Right renal cortex interstitium (tissue), 3 donors: ENCODE data around the gene SVEP1. TPM values are rescaled to one million over a fixed set of nuclear protein-coding genes. Genes with fewer than 3 reads are reported as not detected.
"Not testable (repeated sequence)": the region's sequence is repeated elsewhere in the genome, so short reads cannot be mapped to it uniquely, and the experiment has no call there.

Experiments
- DNase-seq, 3 donors: peaks; one replicate each; pipeline ENCODE4 v3.0.0-alpha.2; 2013; ENCODE audit warnings: low read depth in 3 of 3, low spot score in 2 of 3
- polyA plus RNA-seq, 3 donors: library from polyadenylated mRNA; unstranded; fragments of 120-200 nt; gene quantifications; one replicate each; pipeline ENCODE4 v1.2.1, GENCODE V29; 2013; ENCODE audit not compliant: insufficient read length in 3 of 3

SVEP1 gene
- 1 to 10 TPM; 6.1 to 8.0 (median 7.0) TPM for polyA plus RNA-seq

DNA sequence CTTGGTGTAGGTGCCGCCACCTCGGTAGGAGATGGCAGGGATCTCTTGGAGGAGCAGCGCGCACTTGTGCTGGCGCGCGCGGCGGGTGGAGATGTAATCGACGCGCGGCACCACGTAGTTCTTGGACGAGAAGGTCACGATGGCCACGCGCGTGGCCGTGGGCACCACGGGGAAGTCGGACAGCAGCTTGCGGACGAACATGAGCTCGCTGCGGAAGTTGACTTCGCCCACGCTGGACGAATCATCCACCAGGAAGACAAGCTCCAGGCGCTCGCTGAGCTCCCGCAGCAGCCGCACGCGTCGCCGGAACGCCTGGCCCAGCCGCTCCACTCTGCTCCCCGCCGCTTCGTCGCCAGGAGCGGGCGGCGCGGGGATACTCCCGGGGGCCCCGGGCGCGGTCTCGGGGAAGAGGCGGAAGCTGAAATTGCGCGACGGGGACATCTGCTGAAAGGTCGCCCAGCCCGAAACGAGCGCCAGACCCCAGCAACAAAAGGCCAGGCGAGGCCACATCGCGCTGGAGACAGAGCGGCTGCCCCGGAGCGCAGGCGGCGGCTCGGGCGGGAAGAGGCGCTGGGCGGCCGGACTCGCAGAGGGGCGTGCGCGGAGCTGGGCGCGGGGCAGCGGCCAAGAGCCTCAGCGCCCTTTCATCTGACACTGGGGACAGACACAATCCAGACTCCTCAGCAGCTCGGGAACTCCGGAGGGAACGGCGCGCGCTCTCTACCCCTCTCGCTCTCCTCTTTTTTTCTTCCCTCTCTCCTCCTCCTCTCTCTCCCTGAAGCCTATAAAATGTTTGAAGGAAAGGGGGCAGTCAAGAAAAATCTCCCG, at the start of gene SVEP1:
SVEP1 (minus strand) TSS at position 708 of the 828 bp plus-strand sequence; CDS start at position 510, 198 bp downstream.
- no peak for DNase-seq

DNA sequence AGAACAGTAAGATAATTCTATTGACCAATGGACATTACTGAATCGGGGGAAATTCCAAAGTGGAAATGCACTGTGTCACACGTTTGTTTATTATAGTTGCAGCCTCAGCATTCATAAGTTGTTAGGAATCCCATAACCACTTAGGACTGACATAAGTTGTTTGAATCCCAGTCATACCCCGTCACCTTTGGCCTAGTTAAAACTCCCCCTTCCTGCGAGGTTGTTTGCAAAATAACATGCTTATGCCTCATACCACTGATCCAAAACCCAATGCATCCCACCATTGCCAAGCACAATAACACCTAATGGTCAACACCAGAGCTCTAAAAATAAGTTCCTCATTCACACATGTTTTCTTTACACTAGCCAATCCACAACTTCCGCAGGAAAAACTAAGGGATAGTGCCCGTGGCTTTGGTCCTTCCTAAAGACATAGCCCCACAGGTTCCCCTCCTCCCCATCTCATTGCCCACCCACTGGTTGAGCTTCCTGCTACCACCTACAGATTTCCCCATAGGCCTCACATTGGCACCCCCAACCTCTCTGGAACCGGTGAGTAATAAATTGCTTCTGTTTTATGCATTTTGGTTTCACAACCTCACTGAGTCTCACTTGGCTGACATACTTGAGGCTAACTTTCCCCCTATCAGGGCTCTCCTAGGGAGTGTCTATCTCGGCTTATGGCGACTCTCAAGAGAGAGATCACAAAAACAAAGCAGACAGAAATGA, 46.7 kb upstream of the SVEP1 start:
- no peak for DNase-seq

- DNase-seq: peak in 2 of 3 donors; percentile 39 to 56
Measured at GRCh38 chr9:110623462-110624025, 44.0 kb upstream of the SVEP1 start.

DNA sequence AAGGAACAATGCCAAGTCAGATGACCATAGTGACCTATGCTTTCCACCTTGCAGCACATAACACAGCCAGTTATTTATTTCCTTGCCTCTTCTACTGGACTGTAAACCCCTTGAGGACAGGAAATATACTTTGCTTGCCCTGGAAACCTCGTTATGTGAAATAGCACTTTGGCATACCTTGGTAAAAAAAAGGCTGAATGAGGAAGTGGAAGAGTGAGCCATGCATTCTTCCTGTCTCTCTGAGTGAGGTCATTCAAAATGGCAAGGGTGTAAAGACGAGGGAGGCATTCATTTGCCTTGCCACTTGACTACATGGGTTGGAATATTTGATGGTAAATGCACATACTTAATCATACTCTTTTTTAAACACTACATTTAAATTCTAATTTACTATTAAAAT, 42.8 kb upstream of the SVEP1 start:
- no peak for DNase-seq

DNA sequence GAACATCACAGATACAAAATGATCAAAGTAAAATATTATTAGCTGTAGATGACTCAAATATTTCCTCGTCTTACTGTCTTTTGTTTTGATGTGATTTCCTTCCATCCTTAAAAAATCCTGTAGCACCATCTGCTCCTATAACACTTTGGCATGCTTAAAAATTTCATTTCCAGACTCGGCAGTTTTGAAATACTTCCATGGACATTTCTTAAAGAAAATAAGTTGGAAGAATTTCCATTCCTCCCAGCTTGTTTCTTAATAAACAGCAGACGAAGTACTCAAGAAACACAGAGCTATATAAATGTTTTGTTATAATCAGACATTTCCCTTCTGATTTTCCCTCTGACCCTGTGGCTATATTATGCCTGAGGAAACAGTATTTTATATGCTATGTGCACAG, 41.2 kb upstream of the SVEP1 start:
- DNase-seq: no peak

DNA sequence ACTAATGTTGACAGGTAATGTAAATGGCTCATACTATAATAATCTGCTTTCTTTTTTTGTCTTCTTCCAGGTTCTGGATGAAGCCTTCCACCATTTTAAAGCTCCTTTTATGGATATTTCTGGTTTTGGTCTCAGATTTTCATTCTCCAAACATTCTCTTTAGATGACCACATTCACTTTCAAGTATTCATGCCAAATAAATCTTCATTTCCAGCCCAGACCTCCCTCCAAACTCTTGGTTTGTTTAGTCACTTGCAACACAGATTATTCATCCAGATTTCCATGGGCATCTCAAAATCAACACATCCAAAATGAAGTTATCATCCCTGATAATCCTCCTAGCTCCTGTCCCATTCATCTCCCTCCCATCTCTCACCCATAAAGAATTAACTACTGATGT, 40.3 kb upstream of the SVEP1 start:
- no peak for DNase-seq

DNA sequence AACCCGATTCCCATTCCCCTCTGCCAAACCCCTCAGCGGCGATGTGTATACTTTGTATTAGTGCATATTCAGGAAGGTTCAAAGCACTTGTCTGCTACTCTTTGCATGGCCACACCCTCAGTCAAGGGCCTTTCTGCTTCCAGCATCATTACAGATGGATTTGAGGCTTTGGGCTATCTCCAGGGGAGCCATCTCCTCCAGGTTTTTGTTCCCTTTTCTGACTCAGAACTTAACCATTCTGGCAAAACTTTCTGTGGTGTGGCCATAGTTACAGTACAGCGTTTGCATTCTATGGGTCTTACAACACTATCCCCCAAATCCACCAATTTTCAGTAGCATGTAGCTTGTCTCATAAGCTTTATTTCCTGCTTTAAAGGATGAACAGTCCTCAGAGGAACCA, 36.0 kb upstream of the SVEP1 start:
- DNase-seq: no peak

GRCh38 chr9:110614576-110614975, 35.0 kb upstream of the SVEP1 start:
- DNase-seq: not testable (repeated sequence)

- no peak for DNase-seq
Measured at GRCh38 chr9:110606179-110606790, 26.7 kb upstream of the SVEP1 start.

DNA sequence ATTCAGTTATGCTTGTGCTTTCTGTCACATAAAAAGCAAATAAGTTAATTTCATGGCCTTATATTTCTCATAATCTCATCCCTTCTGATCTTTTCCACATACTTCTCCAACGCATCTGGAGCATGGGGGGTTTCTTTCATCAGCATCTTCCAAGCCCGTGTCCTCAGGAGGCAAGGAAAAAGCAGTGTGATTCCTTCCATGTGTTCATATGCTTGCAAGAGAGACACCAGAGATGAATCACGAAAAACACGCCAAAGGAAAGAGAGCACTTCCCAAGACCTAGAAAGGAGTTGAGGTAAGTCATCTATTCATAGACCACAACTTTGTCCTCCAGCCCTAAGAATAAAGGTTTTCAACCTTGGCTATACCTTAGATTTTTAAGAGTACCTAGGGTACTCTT, 26.0 kb upstream of the SVEP1 start:
- no peak for DNase-seq

GRCh38 chr9:110604171-110604601, 24.6 kb upstream of the SVEP1 start:
- DNase-seq: no peak

DNA sequence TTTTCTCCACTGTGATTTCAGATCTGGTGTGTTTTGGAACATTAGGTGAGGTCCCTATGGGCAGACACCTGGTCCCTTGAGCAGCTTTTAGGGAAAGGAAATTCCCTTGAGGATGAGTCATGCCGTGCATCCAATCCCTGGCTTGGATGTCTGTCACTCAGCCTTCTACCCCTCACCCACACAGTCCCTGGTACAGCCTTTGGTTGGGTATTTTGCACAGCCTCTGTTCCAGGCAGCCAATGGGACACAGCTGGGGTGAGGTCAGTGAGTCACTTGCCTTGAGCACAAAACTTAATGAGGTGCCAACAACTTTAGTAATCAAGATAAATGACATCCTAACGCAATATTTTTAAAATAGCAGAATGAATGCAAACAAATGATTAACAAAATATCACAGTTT, 22.7 kb upstream of the SVEP1 start:
- no peak for DNase-seq

DNA sequence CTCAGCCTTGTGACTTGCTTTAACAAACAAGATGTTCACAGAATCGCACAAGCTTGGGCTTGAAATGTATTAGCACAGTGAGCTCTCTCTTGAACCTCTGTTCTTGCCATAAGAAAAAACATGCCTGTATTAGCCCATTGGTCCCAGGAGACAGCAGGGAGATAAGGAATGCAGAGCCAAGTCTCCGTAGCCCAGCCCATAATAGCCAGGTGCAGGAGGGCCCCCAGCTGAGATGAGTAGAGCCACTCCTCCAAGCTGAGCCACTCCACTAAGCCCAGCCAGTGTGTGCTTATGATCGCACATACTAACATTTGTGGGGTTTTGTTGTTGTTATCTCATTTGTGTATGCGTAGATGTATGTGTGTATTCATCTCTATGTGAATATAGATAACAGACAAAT, 21.6 kb upstream of the SVEP1 start:
- no peak for DNase-seq

- DNase-seq: no peak
Measured at GRCh38 chr9:110599468-110599867, 19.9 kb upstream of the SVEP1 start.

GRCh38 chr9:110592044-110592830, 12.7 kb upstream of the SVEP1 start:
- DNase-seq: no peak

- DNase-seq: no peak
Measured at GRCh38 chr9:110591526-110591925, 12.0 kb upstream of the SVEP1 start.

- no peak for DNase-seq
Measured at GRCh38 chr9:110590816-110591215, 11.3 kb upstream of the SVEP1 start.

DNA sequence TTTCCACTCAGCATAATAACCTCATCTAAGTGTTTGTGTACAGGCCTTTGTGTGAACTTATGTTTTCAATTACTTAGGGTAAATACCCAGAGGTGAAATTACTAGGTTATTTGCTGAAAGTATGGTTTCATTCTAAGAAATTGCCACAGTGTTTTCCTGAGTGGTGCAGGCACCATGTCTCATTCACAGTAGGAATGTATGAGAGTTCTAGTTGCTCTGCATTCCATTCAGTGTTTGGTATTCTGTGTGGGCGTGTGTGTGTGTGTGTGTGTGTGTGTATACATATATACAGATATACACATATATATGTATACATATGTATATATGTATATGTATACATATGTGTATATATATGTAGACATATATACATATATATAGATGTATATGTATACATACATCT, 8.8 kb upstream of the SVEP1 start:
- no peak for DNase-seq

- no peak for DNase-seq
Measured at GRCh38 chr9:110583237-110583636, 3.7 kb upstream of the SVEP1 start.

GRCh38 chr9:110582156-110582555, 2.6 kb upstream of the SVEP1 start:
- no peak for DNase-seq
